Ramos (cell line): ENCODE data around the gene CDK19.
"Not testable (repeated sequence)": the region's sequence is repeated elsewhere in the genome, so short reads cannot be mapped to it uniquely, and the experiment has no call there.

Experiments
- in situ Hi-C: fragments of 300-500 bp; cut with MboI; formaldehyde crosslinking; loops from one replicate; pipeline ENCODE4 v1.14.3; 2022; ENCODE audit warnings: low sequenced_read_pairs; ENCODE audit not compliant: unreplicated experiment

CDK19 gene

GRCh38 chr6:110761371-110761770 is 53.9 kb downstream of the CDK19 start:
- in situ Hi-C loops: no loop called here

DNA sequence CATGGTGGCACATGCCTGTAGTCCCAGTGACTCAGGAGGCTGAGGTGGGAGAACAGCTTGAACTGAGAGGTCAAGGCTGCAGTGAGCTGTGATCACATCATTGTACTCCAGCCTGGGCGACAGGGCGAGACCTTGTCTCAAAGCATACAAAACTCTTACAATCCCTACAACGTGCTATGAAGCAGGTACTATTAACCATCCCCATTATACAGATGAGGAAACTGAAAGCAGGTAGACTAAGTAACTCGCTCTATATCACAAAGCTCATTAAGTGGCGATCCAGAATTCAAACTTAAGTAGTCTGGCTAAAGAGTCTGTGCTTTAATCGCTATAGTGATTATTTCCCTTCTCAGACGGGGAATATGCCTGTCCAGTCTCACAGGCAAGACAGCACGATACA is 54.7 kb downstream of the CDK19 start:
- in situ Hi-C loops: no loop called here

DNA sequence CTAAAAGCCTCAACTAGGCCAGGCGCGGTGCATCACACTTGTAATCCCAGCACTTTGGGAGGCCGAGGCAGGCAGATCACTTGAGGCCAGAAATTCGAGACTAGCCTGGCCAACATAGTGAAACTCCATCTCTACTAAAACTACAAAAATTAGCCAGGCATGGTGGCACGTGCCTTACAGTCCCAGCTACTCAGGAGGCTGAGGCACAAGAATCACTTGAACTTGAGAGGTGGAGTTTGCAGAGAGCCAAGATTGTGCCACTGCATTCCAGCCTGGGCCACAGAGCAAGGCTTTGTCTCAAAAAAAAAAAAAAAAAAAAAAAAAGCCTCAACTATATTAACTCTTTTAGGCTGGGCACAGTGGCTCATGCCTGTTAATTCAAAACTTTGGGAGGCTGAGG is 55.2 kb downstream of the CDK19 start:
- in situ Hi-C loops: not testable (repeated sequence)

GRCh38 chr6:110757926-110758325 is 57.3 kb downstream of the CDK19 start:
- in situ Hi-C loops: no loop called here

DNA sequence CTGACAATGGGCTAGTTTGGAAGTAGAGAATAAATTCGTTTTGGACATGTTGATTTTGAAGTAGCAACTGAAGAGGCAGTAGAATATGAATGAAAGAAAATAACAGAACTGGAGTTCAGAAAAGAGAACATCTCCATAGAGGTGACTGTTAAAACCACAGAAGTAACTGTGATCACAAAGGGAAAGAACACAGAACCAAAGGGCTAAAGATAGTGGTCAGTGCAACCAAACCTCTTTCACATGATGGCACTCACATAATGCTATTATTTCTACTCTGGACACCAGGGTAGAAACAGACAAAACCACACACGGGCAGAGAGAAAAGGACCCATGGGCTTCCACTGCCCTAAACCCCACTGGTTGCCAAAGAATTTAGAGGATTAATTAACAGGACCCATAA is 58.5 kb downstream of the CDK19 start:
- in situ Hi-C loops: no loop called here

DNA sequence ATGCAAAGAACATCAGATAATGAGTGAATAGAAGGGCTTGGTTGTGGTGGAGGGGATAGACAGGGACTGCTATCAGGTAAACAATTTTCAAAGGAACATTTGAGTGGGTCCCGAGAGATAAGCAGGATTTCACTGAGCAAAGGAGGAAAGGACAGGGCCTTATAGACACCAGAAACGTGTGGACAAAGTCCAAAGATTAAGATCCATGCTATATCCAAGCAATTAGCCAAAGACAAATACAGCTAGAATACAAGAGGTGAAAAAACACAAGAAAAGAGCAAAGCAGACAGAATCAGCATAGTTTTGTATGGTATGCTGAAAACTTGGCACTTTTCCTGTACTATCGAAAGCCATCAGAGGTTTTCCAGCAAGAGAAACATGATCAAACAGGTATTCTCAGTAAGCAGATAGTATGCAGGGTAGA is 59.8 kb downstream of the CDK19 start:
- in situ Hi-C loops: no loop called here

DNA sequence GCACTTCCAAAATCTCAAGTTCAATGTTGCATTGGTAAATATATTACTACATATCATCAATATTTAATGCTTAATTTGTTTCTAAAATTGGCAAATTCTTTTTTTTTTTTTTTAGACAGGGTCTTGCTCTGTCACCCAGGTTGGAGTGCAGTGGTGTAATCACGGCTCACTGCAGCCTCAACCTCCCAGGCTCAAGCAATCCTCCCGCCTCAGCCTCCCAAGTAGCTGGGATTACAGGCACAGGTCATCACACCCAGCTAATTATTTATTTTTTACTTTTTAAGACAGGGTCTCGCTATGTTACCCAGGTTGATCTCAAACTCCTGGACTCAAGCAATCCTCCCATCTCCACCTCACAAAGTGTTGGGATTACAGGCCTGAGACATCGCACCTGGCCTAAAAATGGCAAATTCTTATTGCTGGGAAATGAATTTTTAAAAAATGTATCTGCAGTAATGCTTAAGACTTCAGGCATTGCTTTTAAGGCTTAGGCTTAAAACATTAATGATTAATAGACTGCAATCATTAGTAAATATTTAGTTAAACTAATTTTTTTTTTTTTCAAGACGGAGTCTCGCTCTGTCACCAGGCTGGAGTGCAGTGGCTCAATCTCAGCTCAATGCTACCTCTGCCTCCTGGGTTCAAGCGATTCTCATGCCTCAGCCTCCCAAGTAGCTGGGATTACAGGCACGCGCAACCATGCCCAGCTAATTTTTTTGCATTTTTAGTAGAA is 61.2 kb downstream of the CDK19 start:
- in situ Hi-C loops: not testable (repeated sequence)

DNA sequence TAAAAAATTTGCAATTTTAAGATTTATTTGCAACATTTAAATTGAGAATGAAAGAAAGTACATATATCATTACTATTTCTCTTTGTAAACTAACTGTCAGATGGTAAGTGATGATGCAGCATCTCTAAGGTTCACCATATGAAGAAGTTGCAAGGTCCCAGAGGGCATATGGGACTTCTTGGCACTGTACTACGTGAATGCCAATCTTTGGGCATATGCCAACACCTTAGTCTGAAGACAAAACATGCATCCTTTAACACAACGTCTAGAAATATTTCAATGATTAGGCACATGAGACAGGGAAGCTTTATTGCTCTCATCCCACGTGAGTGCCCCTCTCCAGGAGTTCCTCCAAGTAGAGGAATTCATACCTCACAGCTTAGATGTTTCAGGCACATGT is 66.8 kb downstream of the CDK19 start:
- in situ Hi-C loops: no loop called here

DNA sequence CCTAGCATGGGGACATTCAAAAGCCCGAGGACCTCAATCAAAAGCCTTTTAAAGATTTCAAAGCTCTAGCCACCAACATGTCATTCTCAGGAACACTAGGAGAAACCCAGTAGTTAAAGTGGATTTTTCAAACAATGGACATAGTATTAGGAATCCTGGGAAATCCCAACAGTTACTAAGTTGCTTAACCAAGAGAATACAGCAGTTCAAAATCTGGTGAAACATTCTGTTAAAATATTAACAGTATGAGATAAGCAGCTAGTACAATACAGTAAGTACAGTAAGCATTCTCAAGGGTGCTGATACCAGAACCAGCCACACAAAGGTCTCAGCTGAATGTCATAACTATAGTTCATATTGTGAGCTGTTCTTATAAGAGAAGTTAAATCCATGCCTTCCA is 68.6 kb downstream of the CDK19 start:
- in situ Hi-C loops: no loop called here

GRCh38 chr6:110744991-110745390 is 70.3 kb downstream of the CDK19 start:
- in situ Hi-C loops: no loop called here

- in situ Hi-C loops: not testable (repeated sequence)
These were observed 72.7 kb downstream of the CDK19 start for GRCh38 chr6:110742552-110742951.

- in situ Hi-C loops: no loop called here
These were observed 73.8 kb downstream of the CDK19 start for GRCh38 chr6:110741517-110741916.

DNA sequence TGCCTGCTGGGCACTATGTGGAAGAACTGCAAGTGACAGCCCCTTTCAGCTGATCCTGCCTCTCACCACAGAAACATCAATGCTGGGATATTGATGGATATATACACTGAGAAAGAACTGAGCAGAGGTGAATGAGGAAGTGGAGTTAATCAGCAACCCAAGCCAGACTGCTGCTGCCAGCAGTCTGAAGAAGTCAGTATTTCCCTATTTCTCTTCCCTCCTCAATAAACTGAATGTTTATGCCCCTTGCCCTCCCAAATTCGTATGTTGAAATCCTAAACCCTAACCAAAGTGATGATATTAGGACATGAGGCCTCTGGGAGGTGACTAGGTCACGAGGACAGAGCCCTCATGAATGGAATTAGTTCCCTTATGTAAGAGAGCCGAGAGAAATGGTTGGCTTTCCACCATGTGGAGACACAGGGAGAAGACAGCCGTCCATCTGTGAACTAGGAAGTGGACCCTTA is 76.3 kb downstream of the CDK19 start:
- in situ Hi-C loops: no loop called here

- in situ Hi-C loops: no loop called here
These were observed 79.6 kb downstream of the CDK19 start for GRCh38 chr6:110735666-110736065.

DNA sequence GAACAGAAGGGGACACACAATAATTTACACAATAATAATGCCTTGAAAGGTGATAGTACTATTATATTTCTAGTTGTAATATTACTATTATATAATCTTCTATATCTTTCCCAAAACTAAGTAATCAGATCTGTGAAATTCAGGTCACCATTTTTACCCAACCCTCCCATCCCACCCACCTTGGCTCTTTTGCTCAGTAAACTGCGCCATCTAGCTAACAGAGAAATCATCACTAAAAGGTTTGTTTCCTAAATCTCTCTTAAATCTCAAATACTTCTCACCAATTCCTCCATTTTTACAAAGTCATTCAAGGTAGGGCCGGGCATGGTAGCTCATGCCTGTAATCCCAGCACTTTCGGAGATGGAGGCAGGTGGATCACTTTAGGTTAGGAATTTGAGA is 83.4 kb downstream of the CDK19 start:
- in situ Hi-C loops: no loop called here

- in situ Hi-C loops: no loop called here
These were observed 84.1 kb downstream of the CDK19 start for GRCh38 chr6:110731196-110731595.

DNA sequence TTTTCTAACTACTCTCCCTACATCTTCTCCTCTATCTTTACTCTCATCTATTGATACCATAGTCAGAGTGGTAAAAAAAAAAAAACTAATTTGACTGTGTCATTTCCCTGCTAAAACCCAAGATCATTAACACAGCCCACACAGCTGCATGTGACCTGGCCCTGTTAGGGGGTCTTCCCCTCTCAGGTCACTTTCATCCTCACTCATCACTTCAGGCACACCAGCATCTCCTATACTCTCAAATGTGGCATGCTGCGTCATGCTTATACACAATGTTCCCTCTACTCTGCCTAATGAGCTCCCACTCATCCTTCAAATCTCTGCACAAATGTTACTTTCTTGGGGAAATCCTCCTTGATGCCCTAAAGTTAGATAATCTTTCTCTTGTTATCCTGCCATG is 86.8 kb downstream of the CDK19 start:
- in situ Hi-C loops: no loop called here

- in situ Hi-C loops: no loop called here
These were observed 92.3 kb downstream of the CDK19 start for GRCh38 chr6:110723017-110723416.

DNA sequence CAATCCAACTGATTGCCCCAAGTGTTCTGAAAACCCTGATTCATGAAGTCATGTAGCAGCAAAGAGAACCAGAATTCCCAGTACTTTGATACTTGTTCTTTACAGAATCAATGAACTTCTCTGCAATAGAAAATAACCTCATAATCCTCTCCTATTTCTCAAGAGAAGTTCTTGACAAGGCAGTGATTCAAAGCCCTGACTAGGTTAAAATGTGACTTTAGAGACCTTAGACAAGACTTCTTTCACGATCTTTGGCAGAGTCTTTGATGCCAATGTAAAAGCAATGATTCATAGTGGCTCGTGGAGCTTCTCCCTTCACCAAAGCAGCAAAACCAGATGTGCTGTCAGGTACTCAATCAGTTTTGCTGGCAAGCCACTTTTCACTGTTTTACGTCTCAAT is 95.2 kb downstream of the CDK19 start:
- in situ Hi-C loops: no loop called here

DNA sequence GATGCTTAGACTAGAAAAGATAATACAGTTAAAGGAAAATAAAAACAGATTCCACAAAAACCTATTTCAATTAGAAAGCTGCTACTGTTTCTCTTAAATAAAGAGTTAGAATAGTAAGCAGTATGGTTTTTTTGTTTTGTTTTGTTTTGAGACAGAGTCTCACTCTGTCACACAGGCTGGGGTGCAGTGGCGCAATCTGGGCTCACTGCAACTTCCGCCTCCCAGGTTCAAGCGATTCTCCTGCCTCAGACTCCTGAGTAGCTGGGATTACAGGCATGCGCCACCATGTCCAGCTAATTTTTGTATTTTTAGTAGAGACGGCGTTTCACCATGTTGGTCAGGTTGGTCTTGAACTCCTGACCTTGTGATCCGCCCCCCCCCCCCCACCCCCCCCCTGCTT is 95.7 kb downstream of the CDK19 start:
- in situ Hi-C loops: not testable (repeated sequence)

DNA sequence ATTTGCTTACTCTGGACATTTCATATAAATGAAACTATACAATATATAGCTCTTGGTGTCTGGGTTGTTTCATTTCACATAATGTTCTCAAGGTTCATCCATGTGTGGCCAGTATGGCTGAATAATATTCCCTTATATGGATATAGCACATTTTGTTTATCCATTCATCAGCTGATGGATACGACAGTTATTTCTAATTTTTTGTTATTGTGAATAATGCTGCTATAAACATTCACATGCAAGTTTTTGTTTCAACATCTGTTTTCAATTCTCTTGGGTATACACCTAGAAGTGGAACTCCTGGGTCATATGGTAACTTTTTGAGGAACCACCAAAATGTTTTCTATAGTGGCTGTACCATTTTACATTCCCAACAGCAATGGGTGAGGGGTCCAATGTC is 101.1 kb downstream of the CDK19 start:
- in situ Hi-C loops: no loop called here

DNA sequence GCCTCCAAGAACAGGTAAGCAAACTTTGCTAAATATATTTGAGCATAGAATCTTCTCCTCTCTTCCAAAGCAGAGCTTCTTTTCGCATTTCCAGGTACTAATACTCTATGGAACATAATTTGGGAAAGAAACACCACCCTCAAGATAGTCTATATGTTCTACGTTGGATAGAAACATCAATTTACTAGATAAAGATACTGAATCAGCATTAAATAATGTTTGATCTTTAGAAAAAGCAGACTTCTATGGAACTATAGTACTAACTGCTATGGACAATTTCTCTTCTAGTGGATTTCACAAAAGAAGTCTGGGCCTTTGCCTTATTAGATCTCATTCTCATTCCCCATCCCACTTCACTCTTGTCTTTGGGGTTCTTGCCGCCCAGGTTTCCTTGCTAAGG is 103.0 kb downstream of the CDK19 start:
- in situ Hi-C loops: no loop called here
